HepG2 (cell line): ENCODE results near the gene NDUFV1. TPM values are rescaled to one million over a fixed set of nuclear protein-coding genes. Genes with fewer than 3 reads are reported as not detected.

Experiments used
- AGO1 ChIP-seq: fragments of 200-400 bp; formaldehyde crosslinking; IDR thresholded peaks from 2 replicates; pipeline ENCODE4 v1.6.1; 2017; ENCODE audit warnings: mild to moderate bottlenecking, low read depth, low read length, moderate library complexity; ENCODE audit not compliant: poor library complexity, severe bottlenecking
- AGO2 ChIP-seq: fragments of 200-400 bp; formaldehyde crosslinking; optimal IDR thresholded peaks from 2 replicates; pipeline ENCODE3; 2017; ENCODE audit warnings: mild to moderate bottlenecking, low read depth, low read length, moderate library complexity
- AKAP8 ChIP-seq: sonication (generic); formaldehyde crosslinking; IDR thresholded peaks from 2 replicates; pipeline ENCODE4 v1.5.1; 2020; ENCODE audit warnings: mild to moderate bottlenecking, missing genetic modification reagents
- ARID2 ChIP-seq: sonication (generic); formaldehyde crosslinking; IDR thresholded peaks from 2 replicates; pipeline ENCODE4 v1.8.1; 2022; ENCODE audit warnings: mild to moderate bottlenecking, missing genetic modification reagents, borderline replicate concordance
- BCL6 ChIP-seq: IDR thresholded peaks from 2 replicates; pipeline ENCODE4 v1.6.1; 2016; ENCODE audit warnings: missing genetic modification reagents, missing compliant biosample characterization
- CBFB ChIP-seq: sonication (generic); formaldehyde crosslinking; IDR thresholded peaks from 2 replicates; pipeline ENCODE4 v1.4.0; 2020; ENCODE audit warnings: missing genetic modification reagents
- CBX1 ChIP-seq: IDR thresholded peaks from one replicate; pipeline ENCODE4 v1.6.1; 2016; ENCODE audit warnings: antibody characterized with exemption, low read depth
- CBX5 ChIP-seq: sonication (generic); formaldehyde crosslinking; IDR thresholded peaks from 2 replicates; pipeline ENCODE4 v1.4.0; 2020; ENCODE audit warnings: missing genetic modification reagents, borderline replicate concordance
- CEBPG ChIP-seq: IDR thresholded peaks from 2 replicates; pipeline ENCODE4 v1.6.1; 2016
- DNMT3B ChIP-seq: conservative IDR thresholded peaks from 2 replicates; pipeline ENCODE4 v1.6.1; 2016; ENCODE audit warnings: missing biosample characterization, control low read depth
- ESRRA ChIP-seq: sonication (generic); formaldehyde crosslinking; IDR thresholded peaks from 2 replicates; pipeline ENCODE4 v1.5.1; 2020; ENCODE audit warnings: mild to moderate bottlenecking, low read depth, missing genetic modification reagents
- ETV6 ChIP-seq: sonication (generic); formaldehyde crosslinking; conservative IDR thresholded peaks from 2 replicates; pipeline ENCODE4 v1.4.0; 2020; ENCODE audit warnings: missing genetic modification reagents
- EZH2 ChIP-seq: conservative IDR thresholded peaks from 2 replicates; pipeline ENCODE4 v1.6.1; 2012; ENCODE audit warnings: mild to moderate bottlenecking, low read depth, low read length, moderate library complexity
- GATAD2A ChIP-seq: IDR thresholded peaks from 2 replicates; pipeline ENCODE4 v1.6.1; 2016
- KAT8 ChIP-seq: IDR thresholded peaks from 2 replicates; pipeline ENCODE4 v1.6.1; 2016; ENCODE audit warnings: missing genetic modification reagents, missing compliant biosample characterization
- KDM2A ChIP-seq: sonication (generic); formaldehyde crosslinking; IDR thresholded peaks from 2 replicates; pipeline ENCODE4 v1.4.0; 2020; ENCODE audit warnings: low read depth, missing genetic modification reagents, borderline replicate concordance
- MED1 ChIP-seq: sonication (generic); formaldehyde crosslinking; IDR thresholded peaks from 2 replicates; pipeline ENCODE4 v1.4.0; 2020; ENCODE audit warnings: missing genetic modification reagents
- MTA3 ChIP-seq: sonication (generic); formaldehyde crosslinking; IDR thresholded peaks from 2 replicates; pipeline ENCODE4 v1.4.0; 2020; ENCODE audit warnings: missing genetic modification reagents
- NR2F1 ChIP-seq, 2 experiments: fragments of 450-650 bp in 1 of 2; formaldehyde crosslinking in 1 of 2; IDR thresholded peaks; 2 replicates each; pipeline versions ENCODE4 v1.5.0 to v1.6.1; 2016 to 2020; ENCODE audit warnings: mild to moderate bottlenecking in 1 of 2, missing compliant biosample characterization in 1 of 2, missing genetic modification reagents in 1 of 2, moderate library complexity in 1 of 2
- RFX3 ChIP-seq: IDR thresholded peaks from 2 replicates; pipeline ENCODE4 v1.6.1; 2016; ENCODE audit warnings: missing biosample characterization, missing genetic modification reagents
- RXRA ChIP-seq: sonication (generic); formaldehyde crosslinking; IDR thresholded peaks from 2 replicates; pipeline ENCODE4 v1.5.1; 2020; ENCODE audit warnings: missing genetic modification reagents
- SCMH1 ChIP-seq: sonication (generic); formaldehyde crosslinking; IDR thresholded peaks from 2 replicates; pipeline ENCODE4 v1.9.0; 2021; ENCODE audit warnings: missing genetic modification reagents, mild to moderate bottlenecking, borderline replicate concordance
- SRSF1 ChIP-seq: fragments of 200-400 bp; formaldehyde crosslinking; optimal IDR thresholded peaks from 2 replicates; pipeline ENCODE3; 2017; ENCODE audit warnings: mild to moderate bottlenecking, low read depth, low read length, moderate library complexity
- TBP ChIP-seq: sonication (generic); formaldehyde crosslinking; IDR thresholded peaks from 2 replicates; pipeline ENCODE4 v1.5.0; 2020; ENCODE audit warnings: missing genetic modification reagents
- U2AF1 ChIP-seq: fragments of 200-400 bp; formaldehyde crosslinking; optimal IDR thresholded peaks from 2 replicates; pipeline ENCODE3; 2017; ENCODE audit warnings: mild to moderate bottlenecking, low read depth, low read length
- YEATS4 ChIP-seq: sonication (generic); formaldehyde crosslinking; IDR thresholded peaks from 2 replicates; pipeline ENCODE4 v1.4.0; 2020; ENCODE audit warnings: missing genetic modification reagents, borderline replicate concordance
- ZBTB3 ChIP-seq: sonication (generic); formaldehyde crosslinking; IDR thresholded peaks from 2 replicates; pipeline ENCODE4 v1.4.0; 2020; ENCODE audit warnings: low read depth, mild to moderate bottlenecking, moderate library complexity, missing genetic modification reagents, borderline replicate concordance
- ZFP41 ChIP-seq: sonication (generic); formaldehyde crosslinking; IDR thresholded peaks from 2 replicates; pipeline ENCODE4 v1.4.0; 2020; ENCODE audit warnings: mild to moderate bottlenecking, missing genetic modification reagents, borderline replicate concordance
- ZNF136 ChIP-seq: sonication (generic); formaldehyde crosslinking; IDR thresholded peaks from 2 replicates; pipeline ENCODE4 v1.8.1; 2022; ENCODE audit warnings: low read depth, mild to moderate bottlenecking, moderate library complexity, missing genetic modification reagents
- ZNF33B ChIP-seq: sonication (generic); formaldehyde crosslinking; IDR thresholded peaks from 2 replicates; pipeline ENCODE4 v1.5.1; 2020; ENCODE audit warnings: mild to moderate bottlenecking, missing genetic modification reagents
- ZNF672 ChIP-seq: sonication (generic); formaldehyde crosslinking; IDR thresholded peaks from 2 replicates; pipeline ENCODE4 v1.8.1; 2022; ENCODE audit warnings: missing genetic modification reagents
- ZSCAN22 ChIP-seq: sonication (generic); formaldehyde crosslinking; IDR thresholded peaks from 2 replicates; pipeline ENCODE4 v1.4.0; 2020; ENCODE audit warnings: mild to moderate bottlenecking, missing genetic modification reagents
- ZSCAN29 ChIP-seq: sonication (generic); formaldehyde crosslinking; conservative IDR thresholded peaks from 2 replicates; pipeline ENCODE4 v1.4.0; 2020; ENCODE audit warnings: mild to moderate bottlenecking, missing genetic modification reagents
- ZSCAN30 ChIP-seq: sonication (generic); formaldehyde crosslinking; IDR thresholded peaks from 2 replicates; pipeline ENCODE4 v1.5.0; 2020; ENCODE audit warnings: mild to moderate bottlenecking, missing genetic modification reagents
- polyA plus RNA-seq, 8 experiments: library from polyadenylated mRNA; depleted of rRNA in 3 of 8; stranded (reverse) in 7 of 8; unstranded in 1 of 8; fragments of >200 nt; fragmentation: Illumina TruSeq in 4 of 8; extraction: Trizol in 4 of 8; gene quantifications; 2 replicates each; pipeline versions ENCODE4 v1.2.1 to v1.2.3, GENCODE V29; 2011 to 2016; ENCODE audit warnings: low read depth in 4 of 8, missing spikeins in 1 of 8, mixed read lengths in 1 of 8; ENCODE audit not compliant: insufficient read depth in 1 of 8
- total RNA-seq, 5 experiments: library from RNA; depleted of rRNA; stranded (reverse); fragments of >200 nt; fragmentation: Illumina TruSeq; extraction: Trizol; gene quantifications; 2 replicates each; pipeline ENCODE4 v1.2.3, GENCODE V29; 2016; ENCODE audit warnings: low read depth in 1 of 5
- TF ChIP-seq, protein P1 (sequence below): sonication (generic); formaldehyde crosslinking; IDR thresholded peaks from 2 replicates; pipeline ENCODE4 v1.8.0; 2022; ENCODE audit warnings: mild to moderate bottlenecking, missing genetic modification reagents, moderate library complexity

The NDUFV1 gene
- total and polyA plus RNA-seq, 2 of the 13 experiments (the other 11 are each of a cell fraction or from before 2014, with no cell fraction given), result 88.9 to 137 TPM

DNA sequence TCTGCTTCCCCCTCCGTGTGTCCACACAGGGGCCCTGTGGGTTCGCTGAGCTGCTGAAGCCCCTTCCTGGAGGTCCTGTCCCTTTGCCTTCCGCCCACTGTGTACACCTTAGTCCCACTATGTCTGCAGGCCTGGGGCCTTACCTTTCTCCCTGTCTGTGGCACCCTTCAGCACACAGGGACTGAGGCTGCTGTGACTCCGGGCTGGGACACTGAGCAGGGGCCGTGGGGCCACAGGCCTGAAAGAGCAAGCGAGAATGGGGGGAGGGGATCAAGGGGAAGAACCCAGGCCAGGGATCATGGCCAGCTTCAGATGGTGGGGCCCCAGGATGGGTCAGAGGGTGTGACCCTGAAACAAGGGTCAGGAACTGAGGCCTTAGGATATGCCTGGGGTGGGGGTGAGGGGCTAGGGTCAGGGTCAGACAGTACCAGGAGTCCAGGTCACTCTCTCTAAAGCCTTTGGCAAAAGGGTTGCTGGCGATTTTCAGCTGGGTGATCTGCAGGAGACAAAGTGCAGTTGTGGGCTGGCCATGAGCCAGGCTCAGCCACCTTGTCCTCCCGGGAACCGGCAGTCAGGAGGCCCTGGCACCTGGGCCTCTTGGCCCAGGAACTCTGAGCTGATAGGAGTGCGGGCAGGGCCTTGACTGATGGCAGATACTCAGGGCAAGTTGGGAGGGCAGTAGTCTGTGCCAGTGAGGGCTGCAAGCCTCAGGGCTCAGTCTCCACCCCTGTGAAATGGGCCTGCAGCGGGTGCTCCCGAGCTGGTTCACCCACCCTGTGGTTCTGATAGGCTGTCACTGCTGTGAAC lies 25.6 kb downstream of the NDUFV1 start (continued):
- TF ChIP-seq CBX1 (peak; percentile 25), TBP (CRISPR knock-in tag) (no peak), U2AF1 (peak; percentile 32), ETV6 (CRISPR knock-in tag) (no peak), ZNF672 (no peak), CBFB (CRISPR knock-in tag) (no peak; the same call in 1 of the 2 replicates), MED1 (peak; percentile 67), ZSCAN22 (CRISPR knock-in tag) (no peak), ZNF33B (no peak), DNMT3B (CRISPR knock-in tag) (no peak), EZH2 (no peak), ZSCAN30 (CRISPR knock-in tag) (no peak), ESRRA (CRISPR knock-in tag) (peak; percentile 92; the same call in 1 of the 2 replicates), KAT8 (CRISPR knock-in tag) (no peak), ZSCAN29 (CRISPR knock-in tag) (no peak), AGO1 (no peak), YEATS4 (no peak), NR2F1 (CRISPR knock-in tag; IDR thresholded peaks at IDR 0.05) (peak; percentile 94 to 96; a peak in 3 of 4 replicates), MTA3 (CRISPR knock-in tag) (no peak), AGO2 (peak; percentile 1), SRSF1 (no peak), RFX3 (CRISPR knock-in tag) (no peak), CEBPG (CRISPR knock-in tag) (no peak), CBX5 (CRISPR knock-in tag) (no peak), GATAD2A (CRISPR knock-in tag) (0 out of 2 replicates have a peak, but pooled peaks have one; percentile 64), RXRA (CRISPR knock-in tag) (peak; percentile 83), ZBTB3 (CRISPR knock-in tag) (no peak), ARID2 (CRISPR knock-in tag) (no peak), KDM2A (CRISPR knock-in tag) (peak; percentile 50; the same call in 1 of the 2 replicates), ZNF136 (CRISPR knock-in tag) (no peak), ZFP41 (CRISPR knock-in tag) (no peak; the same call in 1 of the 2 replicates), AKAP8 (CRISPR knock-in tag) (no peak; the same call in 1 of the 2 replicates), BCL6 (CRISPR knock-in tag) (no peak), SCMH1 (no peak)
- TF ChIP-seq, protein P1, sequence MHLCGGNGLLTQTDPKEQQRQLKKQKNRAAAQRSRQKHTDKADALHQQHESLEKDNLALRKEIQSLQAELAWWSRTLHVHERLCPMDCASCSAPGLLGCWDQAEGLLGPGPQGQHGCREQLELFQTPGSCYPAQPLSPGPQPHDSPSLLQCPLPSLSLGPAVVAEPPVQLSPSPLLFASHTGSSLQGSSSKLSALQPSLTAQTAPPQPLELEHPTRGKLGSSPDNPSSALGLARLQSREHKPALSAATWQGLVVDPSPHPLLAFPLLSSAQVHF (CRISPR knock-in tag), result no peak
